HuH-7.5 (cell line): ENCODE results near the gene OR10H1.
"Not testable (repeated sequence)": the region's sequence is repeated elsewhere in the genome, so short reads cannot be mapped to it uniquely, and the experiment has no call there.

Experiments used
- DNase-seq: peaks from one replicate; pipeline ENCODE4 v3.0.0; 2011; ENCODE audit warnings: low spot score

The OR10H1 gene

DNA sequence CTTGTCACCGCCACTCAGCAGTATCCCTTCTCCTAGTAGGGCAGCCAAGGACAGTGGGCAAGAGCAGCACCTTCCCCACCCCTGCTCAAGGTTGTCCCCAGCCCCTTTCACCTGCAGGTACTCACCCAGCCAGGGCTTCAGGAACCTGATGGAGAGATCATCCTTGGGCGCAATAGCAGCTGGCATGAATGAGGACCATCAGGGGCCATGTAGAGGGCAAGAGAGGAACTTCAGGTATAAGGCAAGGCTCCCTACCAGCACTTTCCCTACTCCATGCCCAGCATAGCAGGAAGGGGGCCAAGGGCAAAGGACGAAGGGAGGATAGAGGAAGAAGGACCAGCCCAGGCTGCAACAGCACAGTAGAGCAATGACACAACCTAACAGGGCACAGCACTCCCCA, 41.3 kb downstream of the OR10H1 start:
- DNase-seq = not testable (repeated sequence)

DNA sequence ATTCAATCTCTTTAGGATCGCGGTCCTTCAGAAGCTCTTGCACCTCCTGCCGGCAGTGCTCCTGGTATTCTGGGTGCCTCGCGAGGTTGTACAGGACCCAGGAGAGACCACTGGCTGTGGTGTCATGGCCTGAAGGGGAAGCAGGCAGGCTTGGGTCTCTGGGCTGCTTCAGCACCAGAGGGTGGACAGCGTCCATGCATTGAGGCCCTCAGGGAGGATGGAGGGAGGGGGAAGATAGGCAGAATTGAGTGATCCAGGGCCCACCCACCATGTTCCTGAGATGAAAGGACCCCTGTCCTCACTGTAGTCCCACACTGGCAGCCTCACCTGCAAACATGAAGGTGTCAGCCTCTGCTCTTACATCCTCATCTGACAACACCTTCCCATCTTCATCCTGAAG, 45.9 kb downstream of the OR10H1 start:
- DNase-seq = no peak

DNA sequence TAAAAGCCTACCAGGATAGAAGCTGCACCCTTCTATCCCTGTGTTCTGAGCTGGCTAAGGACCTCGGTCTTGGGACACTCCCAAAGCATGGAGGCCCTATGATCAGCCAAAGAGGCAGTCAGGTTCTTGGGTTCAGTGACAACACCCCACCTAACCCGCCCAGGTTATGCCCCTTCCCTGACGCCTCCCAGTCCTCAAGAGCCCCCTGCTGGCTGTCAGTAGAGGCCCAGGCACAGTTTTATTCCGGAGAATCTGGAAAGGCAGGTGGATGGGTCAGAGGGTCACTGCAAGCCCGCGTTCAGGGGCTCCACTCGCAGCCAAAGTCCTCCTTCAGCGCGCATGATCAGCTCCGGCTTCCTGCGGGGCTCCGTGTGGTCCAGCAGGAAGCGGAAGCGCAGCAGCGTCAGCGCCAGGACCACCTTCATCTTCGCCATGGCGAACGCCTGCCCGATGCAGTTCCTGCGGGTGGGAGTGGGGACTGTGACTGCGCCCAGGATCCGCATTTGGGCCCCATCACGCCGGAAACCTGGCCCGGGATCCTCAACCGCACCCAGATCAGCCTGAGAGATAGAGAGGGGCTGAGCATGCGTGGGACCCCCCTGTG, 55.4 kb downstream of the OR10H1 start:
- no peak for DNase-seq

DNA sequence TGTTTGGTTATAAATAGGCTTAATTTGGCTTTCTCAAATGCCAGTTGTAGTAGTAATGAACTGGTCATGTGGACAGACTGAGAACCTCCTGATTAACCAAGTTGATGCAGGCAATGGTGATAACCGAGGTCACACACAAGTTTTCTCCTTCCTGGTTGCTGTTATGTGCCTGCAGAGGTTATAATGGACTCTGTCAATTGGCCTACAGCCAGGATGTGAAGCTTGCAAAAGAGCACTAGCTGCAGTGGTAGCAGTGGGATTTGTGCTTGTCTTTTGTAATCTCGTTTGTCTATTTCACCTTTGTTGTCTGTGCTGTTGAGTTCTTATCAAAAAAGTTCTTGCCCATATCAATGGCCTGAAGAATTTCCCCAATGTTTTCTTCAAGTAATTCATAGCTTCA, 57.1 kb downstream of the OR10H1 start:
- DNase-seq = no peak
